SU-DHL-6 (cell line): ENCODE measurements around the gene ARHGAP44.
A peak's percentile ranks its signal among the peaks of the same experiment; 100 is the strongest.

Source experiments
- H2AFZ ChIP-seq: fragments of 200-600 bp; sonication (generic); 2 replicates; pipeline ENCODE4 v1.6.1; 2014; ENCODE audit warnings: low read depth, mild to moderate bottlenecking, moderate library complexity, mixed read lengths, antibody characterized with exemption, low read length; ENCODE audit not compliant: severe bottlenecking
- H3F3A ChIP-seq: fragments of 200-600 bp; shearing (Covaris generic); 2 replicates; pipeline ENCODE4 v1.6.0; 2016; ENCODE audit warnings: antibody characterized with exemption, mild to moderate bottlenecking; ENCODE audit not compliant: insufficient read depth
- H3K27ac ChIP-seq: fragments of 200-600 bp; sonication (generic); 2 replicates; pipeline ENCODE4 v1.5.1; 2016; ENCODE audit warnings: low read depth, mild to moderate bottlenecking, low read length, moderate library complexity, mixed read lengths
- H3K27me3 ChIP-seq: fragments of 200-600 bp; sonication (generic), shearing (Covaris generic); 2 replicates; pipeline ENCODE4 v1.6.0; 2014; ENCODE audit warnings: mild to moderate bottlenecking, low read length
- H3K36me3 ChIP-seq: fragments of 200-600 bp; sonication (generic); 2 replicates; pipeline ENCODE4 v1.6.1; 2014; ENCODE audit warnings: mild to moderate bottlenecking, low read length, mixed read lengths
- H3K4me2 ChIP-seq: fragments of 300-600, 200-600 bp; shearing (Covaris generic), sonication (generic); 2 replicates; pipeline ENCODE4 v1.6.0; 2014; ENCODE audit warnings: low read length, low read depth, mild to moderate bottlenecking; ENCODE audit not compliant: poor library complexity, severe bottlenecking
- H3K4me3 ChIP-seq: fragments of 200-600 bp; sonication (generic); 2 replicates; pipeline ENCODE4 v1.5.1; 2014; ENCODE audit warnings: antibody characterized with exemption, low read length, mild to moderate bottlenecking, mixed read lengths; ENCODE audit not compliant: insufficient read depth, poor library complexity, severe bottlenecking
- H3K79me2 ChIP-seq: fragments of 200-600 bp; sonication (generic); 2 replicates; pipeline ENCODE4 v1.6.1; 2014; ENCODE audit warnings: mild to moderate bottlenecking, low read length, moderate library complexity; ENCODE audit not compliant: insufficient read depth
- H3K9ac ChIP-seq: fragments of 200-600 bp; sonication (generic); 2 replicates; pipeline ENCODE4 v1.7.0; 2014; ENCODE audit warnings: mild to moderate bottlenecking, low read length
- H3K9me2 ChIP-seq: fragments of 200-600 bp; sonication (generic); replicated peaks from 2 replicates; pipeline ENCODE4 v1.6.1; 2014; ENCODE audit warnings: low read length; ENCODE audit not compliant: insufficient read depth
- H3K9me3 ChIP-seq: fragments of 200-600 bp; sonication (generic); 2 replicates; pipeline ENCODE4 v1.6.1; 2014; ENCODE audit warnings: low read length, mixed read lengths; ENCODE audit not compliant: insufficient read depth
- H4K20me1 ChIP-seq: fragments of 200-600 bp; sonication (generic); 2 replicates; pipeline ENCODE4 v1.6.1; 2014; ENCODE audit warnings: low read depth, mild to moderate bottlenecking, antibody characterized with exemption, low read length, moderate library complexity, mixed read lengths
- EZH2phosphoT487 ChIP-seq: fragments of 200-600 bp; sonication (generic), shearing (Covaris generic); conservative IDR thresholded peaks from 2 replicates; pipeline ENCODE4 v1.6.1; 2018; ENCODE audit warnings: mild to moderate bottlenecking, antibody characterized with exemption, low read length, moderate library complexity, mixed read lengths
- TF ChIP-seq, protein P1 (sequence below): fragments of 200-600 bp; sonication (generic); IDR thresholded peaks from one replicate; pipeline ENCODE4 v1.5.1; 2017; ENCODE audit warnings: antibody characterized with exemption, mild to moderate bottlenecking, low read length, moderate library complexity; ENCODE audit not compliant: insufficient read depth, poor library complexity, severe bottlenecking

The ARHGAP44 gene

GRCh38 chr17:12927541-12928425, 138.5 kb downstream of the ARHGAP44 start:
- Histone ChIP-seq H3K79me2 (no peaks in the 10 kb centered on the region), H3F3A (no peaks in the 10 kb centered on the region), H4K20me1 (no peaks in the 10 kb centered on the region), H3K27ac (no peak overlapping the region), H3K9me2 (no peaks in the 10 kb centered on the region), H3K9ac (no peak overlapping the region), H3K9me3 (no peaks in the 10 kb centered on the region), H3K4me2 (no peak overlapping the region), H3K36me3 (no peaks in the 10 kb centered on the region), H3K4me3 (no peak overlapping the region), H3K27me3 (no peaks in the 10 kb centered on the region), H2AFZ (no peak overlapping the region)
- TF ChIP-seq, protein P1, sequence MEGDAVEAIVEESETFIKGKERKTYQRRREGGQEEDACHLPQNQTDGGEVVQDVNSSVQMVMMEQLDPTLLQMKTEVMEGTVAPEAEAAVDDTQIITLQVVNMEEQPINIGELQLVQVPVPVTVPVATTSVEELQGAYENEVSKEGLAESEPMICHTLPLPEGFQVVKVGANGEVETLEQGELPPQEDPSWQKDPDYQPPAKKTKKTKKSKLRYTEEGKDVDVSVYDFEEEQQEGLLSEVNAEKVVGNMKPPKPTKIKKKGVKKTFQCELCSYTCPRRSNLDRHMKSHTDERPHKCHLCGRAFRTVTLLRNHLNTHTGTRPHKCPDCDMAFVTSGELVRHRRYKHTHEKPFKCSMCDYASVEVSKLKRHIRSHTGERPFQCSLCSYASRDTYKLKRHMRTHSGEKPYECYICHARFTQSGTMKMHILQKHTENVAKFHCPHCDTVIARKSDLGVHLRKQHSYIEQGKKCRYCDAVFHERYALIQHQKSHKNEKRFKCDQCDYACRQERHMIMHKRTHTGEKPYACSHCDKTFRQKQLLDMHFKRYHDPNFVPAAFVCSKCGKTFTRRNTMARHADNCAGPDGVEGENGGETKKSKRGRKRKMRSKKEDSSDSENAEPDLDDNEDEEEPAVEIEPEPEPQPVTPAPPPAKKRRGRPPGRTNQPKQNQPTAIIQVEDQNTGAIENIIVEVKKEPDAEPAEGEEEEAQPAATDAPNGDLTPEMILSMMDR = no peak

- Histone ChIP-seq H3K36me3 (no peaks in the 10 kb centered on the region), H3K27ac (no peak overlapping the region), H3K9me3 (no peaks in the 10 kb centered on the region), H3K4me2 (no peak overlapping the region), H3K79me2 (no peaks in the 10 kb centered on the region), H3K4me3 (no peak overlapping the region), H3K9me2 (no peaks in the 10 kb centered on the region), H3F3A (no peaks in the 10 kb centered on the region), H2AFZ (no peak overlapping the region), H3K27me3 (no peaks in the 10 kb centered on the region), H4K20me1 (no peaks in the 10 kb centered on the region), H3K9ac (no peak overlapping the region)
- TF ChIP-seq EZH2phosphoT487 = no peak
These were observed 139.4 kb downstream of the ARHGAP44 start for GRCh38 chr17:12928736-12929135.

GRCh38 chr17:12936501-12936900, 147.2 kb downstream of the ARHGAP44 start:
- Histone ChIP-seq H3K9me2 (no peaks in the 10 kb centered on the region), H3F3A (no peaks in the 10 kb centered on the region), H3K9me3 (no peaks in the 10 kb centered on the region; the same call in 1 of the 2 replicates), H3K27ac (no peak overlapping the region), H2AFZ (no peak overlapping the region), H3K4me3 (no peak overlapping the region), H3K79me2 (no peaks in the 10 kb centered on the region), H3K36me3 (no peaks in the 10 kb centered on the region), H4K20me1 (no peaks in the 10 kb centered on the region), H3K9ac (no peak overlapping the region), H3K4me2 (no peak overlapping the region), H3K27me3 (no peaks in the 10 kb centered on the region)
- no peak for TF ChIP-seq EZH2phosphoT487
- TF ChIP-seq, protein P1 = no peak

- Histone ChIP-seq H3K79me2 (no peaks in the 10 kb centered on the region), H3K27me3 (no peaks in the 10 kb centered on the region), H3K27ac (peak overlapping the region; percentile 52), H3K9ac (no peak overlapping the region), H3F3A (no peaks in the 10 kb centered on the region), H3K4me2 (peak overlapping the region; percentile 29), H3K9me2 (no peaks in the 10 kb centered on the region), H3K9me3 (no peaks in the 10 kb centered on the region; the same call in 1 of the 2 replicates), H3K36me3 (no peaks in the 10 kb centered on the region), H4K20me1 (no peaks in the 10 kb centered on the region), H2AFZ (no peak overlapping the region), H3K4me3 (no peak overlapping the region)
- TF ChIP-seq EZH2phosphoT487 = no peak
- TF ChIP-seq, protein P1 = no peak
These were observed 151.4 kb downstream of the ARHGAP44 start for GRCh38 chr17:12940699-12941098.
